Common myeloid progenitor, CD34-positive (primary cell): ENCODE results near the gene HGD.
"Not testable (repeated sequence)": the region's sequence is repeated elsewhere in the genome, so short reads cannot be mapped to it uniquely, and the experiment has no call there.

Source experiments
- CTCF ChIA-PET: fragments of 350-600 bp; sonication (Branson Sonifier 250); formaldehyde crosslinking; loops from one replicate; lab custom pipeline; 2021; ENCODE audit warnings: antibody characterized with exemption; lab: Charles Lee
- POLR2A ChIA-PET: fragments of 350-600 bp; sonication (Branson Sonifier 250); formaldehyde crosslinking; loops from one replicate; lab custom pipeline; 2021; ENCODE audit warnings: antibody characterized with exemption; lab: Charles Lee
- DNase-seq, 3 donors: peaks; one replicate each; pipeline versions ENCODE4 v3.0.0 to v3.0.0-alpha.2; 2013
- H3K27ac ChIP-seq, 2 experiments: 1 replicate in 1 of 2; 2 replicates in 1 of 2; pipeline ENCODE4 v1.7.0; 2013; ENCODE audit warnings: inconsistent platforms in 2 of 2, low read length in 2 of 2, mild to moderate bottlenecking in 2 of 2, low read depth in 1 of 2, moderate library complexity in 1 of 2; ENCODE audit not compliant: severe bottlenecking in 2 of 2, insufficient read depth in 1 of 2, poor library complexity in 1 of 2
- H3K27me3 ChIP-seq, 5 experiments: replicated peaks in 2 of 5; 1 replicate in 3 of 5; 2 replicates in 2 of 5; pipeline versions ENCODE4 v1.6.1 to v1.7.0; 2013; ENCODE audit warnings: low read length in 4 of 5, mild to moderate bottlenecking in 2 of 5, moderate library complexity in 2 of 5, inconsistent platforms in 1 of 5; ENCODE audit not compliant: insufficient read depth in 5 of 5, control insufficient read depth in 4 of 5
- H3K36me3 ChIP-seq, 4 experiments: 1 replicate in 2 of 4; 2 replicates in 2 of 4; pipeline versions ENCODE4 v1.6.1 to v1.7.0; 2013; ENCODE audit warnings: low read length in 3 of 4, control low read depth in 1 of 4, mild to moderate bottlenecking in 1 of 4; ENCODE audit not compliant: control insufficient read depth in 4 of 4, insufficient read depth in 4 of 4
- H3K4me1 ChIP-seq, 4 experiments: 1 replicate in 3 of 4; 2 replicates in 1 of 4; pipeline versions ENCODE4 v1.6.1 to v1.7.1; 2013; ENCODE audit warnings: low read length in 3 of 4, mild to moderate bottlenecking in 3 of 4, control low read depth in 1 of 4, inconsistent platforms in 1 of 4, moderate library complexity in 1 of 4; ENCODE audit not compliant: control insufficient read depth in 4 of 4, insufficient read depth in 4 of 4; ENCODE audit errors: control extremely low read depth in 1 of 4
- H3K4me3 ChIP-seq, 7 experiments: 1 replicate in 4 of 7; 2 replicates in 3 of 7; pipeline versions ENCODE4 v1.5.1 to v1.7.0; 2013; ENCODE audit warnings: mild to moderate bottlenecking in 7 of 7, low read length in 6 of 7, moderate library complexity in 6 of 7, inconsistent platforms in 2 of 7, low read depth in 2 of 7, control low read depth in 1 of 7; ENCODE audit not compliant: insufficient read depth in 4 of 7, control insufficient read depth in 1 of 7; ENCODE audit errors: extremely low read depth in 1 of 7
- H3K9me3 ChIP-seq, 5 experiments: 1 replicate in 4 of 5; 2 replicates in 1 of 5; pipeline versions ENCODE4 v1.6.1 to v1.7.1; 2013; ENCODE audit warnings: low read length in 4 of 5, mild to moderate bottlenecking in 2 of 5, inconsistent platforms in 1 of 5, low read depth in 1 of 5, moderate library complexity in 1 of 5; ENCODE audit not compliant: control insufficient read depth in 4 of 5, insufficient read depth in 2 of 5; ENCODE audit errors: control extremely low read depth in 1 of 5
- WGBS: methylation state at CpG from one replicate; pipeline ENCODE4 v1.1.5; 2013; ENCODE audit not compliant: insufficient coverage; 5-methylcytosine and 5-hydroxymethylcytosine counted together

Gene HGD

GRCh38 chr3:120638820-120639219 lies 43.2 kb downstream of the HGD start:
- CTCF ChIA-PET, H3K4me3 ChIP-seq, H3K9me3 ChIP-seq, H3K27ac ChIP-seq, H3K36me3 ChIP-seq, H3K27me3 ChIP-seq, POLR2A ChIA-PET, DNase-seq: not testable (repeated sequence)
- peaks cover 3 to 34% (median 12%) of the 10 kb centered on the region in 4 experiments for H3K4me1 ChIP-seq
- 100% methylated on average over 1 of the region's 4 CpGs for WGBS

- no peak overlapping the region for H3K27ac ChIP-seq
- no peaks in the 10 kb centered on the region for H3K36me3 ChIP-seq
- H3K4me3 ChIP-seq = peak overlapping the region in 1 of 7 experiments; percentile 16
- ChIA-PET CTCF (no interaction called here), POLR2A (no interaction called here)
- peak in 2 of 3 donors; percentile 56 to 69 for DNase-seq
- no peaks in the 10 kb centered on the region for H3K27me3 ChIP-seq
- H3K4me1 ChIP-seq = peaks cover 3 to 29% (median 12%) of the 10 kb centered on the region in 4 experiments
- 91% methylated on average over 5 of the region's 6 CpGs for WGBS
- peaks cover 0 to 3% (median 0%) of the 10 kb centered on the region in 5 experiments for H3K9me3 ChIP-seq
These were observed 44.0 kb downstream of the HGD start for GRCh38 chr3:120637851-120638559.

- no peak overlapping the region for H3K27ac ChIP-seq
- no peaks in the 10 kb centered on the region for H3K27me3 ChIP-seq
- ChIA-PET POLR2A (no interaction called here), CTCF (interaction anchor here (0.7 kb wide), 1 partner anchor 36 kb away, joined by 3 read pairs; no protein-coding TSS in a partner anchor)
- DNase-seq = no peak
- no CpG with 5 or more reads among the region's 2 CpGs for WGBS
- H3K36me3 ChIP-seq = no peaks in the 10 kb centered on the region
- no peak overlapping the region for H3K4me3 ChIP-seq
- peaks cover 2 to 19% (median 3%) of the 10 kb centered on the region in 4 experiments for H3K4me1 ChIP-seq
- H3K9me3 ChIP-seq = peaks cover 0 to 3% (median 0%) of the 10 kb centered on the region in 5 experiments
These were observed 45.1 kb downstream of the HGD start for GRCh38 chr3:120636795-120637401.

DNA sequence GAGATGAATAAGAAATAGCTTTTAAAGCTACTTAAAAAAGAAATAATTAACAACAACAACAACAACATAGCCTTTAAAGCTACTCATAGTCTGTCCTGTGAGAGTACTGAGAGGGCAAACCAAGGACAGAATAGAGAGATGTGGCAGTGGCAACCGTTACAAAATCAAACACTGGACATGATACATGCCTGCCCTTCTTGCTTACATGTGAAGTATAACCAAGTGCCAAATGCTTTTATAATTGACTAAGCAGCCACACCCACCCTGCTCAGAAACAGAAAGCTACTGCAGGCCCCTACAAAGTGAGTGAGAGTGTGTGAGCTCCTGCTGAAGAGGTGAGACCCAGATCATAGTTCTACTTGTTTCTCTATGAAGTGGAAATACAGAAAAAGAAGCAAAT lies 47.5 kb downstream of the HGD start:
- H3K27ac ChIP-seq = no peak overlapping the region
- no peak for DNase-seq
- WGBS = no CpG with 5 or more reads among the region's 1 CpG
- H3K9me3 ChIP-seq = peaks cover 0 to 3% (median 2%) of the 10 kb centered on the region in 5 experiments
- no peaks in the 10 kb centered on the region for H3K4me1 ChIP-seq
- ChIA-PET CTCF (interaction anchor here (1.2 to 1.9 kb wide), 2 partner anchors 11 to 13 kb away, joined by 4 to 6 read pairs; no protein-coding TSS in a partner anchor), POLR2A (no interaction called here)
- H3K4me3 ChIP-seq = no peak overlapping the region
- H3K27me3 ChIP-seq = no peaks in the 10 kb centered on the region
- H3K36me3 ChIP-seq = no peaks in the 10 kb centered on the region

GRCh38 chr3:120625159-120625586 lies 56.9 kb downstream of the HGD start:
- Histone ChIP-seq H3K36me3 (no peaks in the 10 kb centered on the region), H3K4me3 (no peak overlapping the region), H3K4me1 (no peaks in the 10 kb centered on the region), H3K9me3 (peaks cover 0 to 18% (median 10%) of the 10 kb centered on the region in 5 experiments), H3K27ac (no peak overlapping the region), H3K27me3 (no peaks in the 10 kb centered on the region)
- POLR2A ChIA-PET = no interaction called here
- DNase-seq = no peak
- CTCF ChIA-PET = no interaction called here

GRCh38 chr3:120623727-120624093 lies 58.3 kb downstream of the HGD start:
- Histone ChIP-seq H3K9me3 (peaks cover 0 to 18% (median 9%) of the 10 kb centered on the region in 5 experiments), H3K27ac (no peak overlapping the region), H3K36me3 (no peaks in the 10 kb centered on the region), H3K27me3 (no peaks in the 10 kb centered on the region), H3K4me3 (no peak overlapping the region), H3K4me1 (no peaks in the 10 kb centered on the region)
- CTCF ChIA-PET = no interaction called here
- POLR2A ChIA-PET = no interaction called here
- DNase-seq = no peak
